Measurements from ENCODE around the gene ITK.

Gene ITK

DNA sequence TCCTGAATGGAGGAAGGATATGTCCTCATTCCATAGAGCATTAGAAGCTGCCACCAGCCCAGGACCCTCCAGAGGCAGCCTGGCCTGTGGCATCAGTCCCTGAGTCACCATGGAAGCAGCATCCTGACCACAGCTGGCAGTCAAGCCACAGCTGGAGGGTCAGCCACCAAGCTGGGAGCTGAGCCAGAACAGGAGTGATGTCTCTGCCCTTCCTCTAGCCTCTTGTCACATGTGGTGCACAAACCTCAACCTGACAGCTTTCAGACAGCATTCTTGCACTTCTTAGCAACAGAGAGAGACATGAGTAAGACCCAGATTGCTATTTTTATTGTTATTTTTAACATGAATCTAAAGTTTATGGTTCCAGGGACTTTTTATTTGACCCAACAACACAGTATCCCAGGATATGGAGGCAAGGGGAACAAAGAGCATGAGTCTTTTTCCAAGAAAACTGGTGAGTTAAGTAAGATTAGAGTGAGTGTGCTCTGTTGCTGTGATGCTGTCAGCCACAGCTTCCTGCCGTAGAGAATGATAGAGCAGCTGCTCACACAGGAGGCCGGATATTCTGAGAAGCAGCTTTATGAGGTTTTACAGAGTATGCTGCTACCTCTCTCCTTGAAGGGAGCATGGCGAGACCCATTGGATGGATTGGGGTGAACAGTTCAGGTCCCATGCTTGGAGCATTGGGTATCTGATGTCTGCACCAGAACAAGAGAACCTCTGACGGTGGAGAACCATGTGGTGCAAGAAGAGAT, 72.2 kb downstream of the ITK start:
- DNase-seq: no peak

- DNase-seq: no peak
Measured at GRCh38 chr5:157253547-157253946, 72.9 kb downstream of the ITK start.

- DNase-seq: no peak
Measured at GRCh38 chr5:157258450-157258849, 77.8 kb downstream of the ITK start.

- peak; percentile 98 for DNase-seq
Measured at GRCh38 chr5:157259699-157260098, 79.1 kb downstream of the ITK start.

- no peak for DNase-seq
Measured at GRCh38 chr5:157263496-157264090, 83.0 kb downstream of the ITK start.

GRCh38 chr5:157265714-157266285, 85.2 kb downstream of the ITK start, which contains the start of gene CYFIP2:
Gene CYFIP2, plus strand, starts transcription at chr5:157266123. Its CDS starts 19,239 bp downstream, at chr5:157285362.
- no peak for DNase-seq

- DNase-seq: no peak
Measured at GRCh38 chr5:157266286-157267007, 85.8 kb downstream of the ITK start.

GRCh38 chr5:157267025-157267424, 86.4 kb downstream of the ITK start:
- no peak for DNase-seq

- no peak for DNase-seq
Measured at GRCh38 chr5:157267761-157268480, 87.3 kb downstream of the ITK start.

DNA sequence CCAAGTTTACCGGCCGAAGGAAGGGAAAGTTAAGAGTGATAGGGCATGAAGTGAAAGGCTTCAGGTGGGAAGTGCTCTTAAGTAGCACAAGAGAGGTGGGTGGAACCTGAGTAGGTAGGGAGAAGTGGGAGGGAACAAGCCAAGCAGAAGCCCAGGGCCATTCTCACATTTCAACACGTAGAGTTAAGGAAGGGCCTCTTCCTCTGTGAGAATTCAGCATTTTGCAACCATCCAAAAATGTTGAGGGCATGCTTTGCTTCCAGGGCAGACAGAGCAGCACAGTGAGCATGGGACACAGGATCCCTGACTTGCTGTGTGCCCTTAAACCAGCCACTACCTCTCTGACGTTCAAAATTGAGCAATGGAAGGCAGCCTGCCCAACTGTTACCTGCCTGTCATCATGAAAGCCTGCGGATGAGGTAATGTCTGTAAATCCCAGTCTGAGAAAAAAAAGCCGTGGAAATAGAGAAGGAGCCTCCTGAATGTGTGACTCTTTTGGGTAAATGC, 88.6 kb downstream of the ITK start:
- no peak for DNase-seq

DNA sequence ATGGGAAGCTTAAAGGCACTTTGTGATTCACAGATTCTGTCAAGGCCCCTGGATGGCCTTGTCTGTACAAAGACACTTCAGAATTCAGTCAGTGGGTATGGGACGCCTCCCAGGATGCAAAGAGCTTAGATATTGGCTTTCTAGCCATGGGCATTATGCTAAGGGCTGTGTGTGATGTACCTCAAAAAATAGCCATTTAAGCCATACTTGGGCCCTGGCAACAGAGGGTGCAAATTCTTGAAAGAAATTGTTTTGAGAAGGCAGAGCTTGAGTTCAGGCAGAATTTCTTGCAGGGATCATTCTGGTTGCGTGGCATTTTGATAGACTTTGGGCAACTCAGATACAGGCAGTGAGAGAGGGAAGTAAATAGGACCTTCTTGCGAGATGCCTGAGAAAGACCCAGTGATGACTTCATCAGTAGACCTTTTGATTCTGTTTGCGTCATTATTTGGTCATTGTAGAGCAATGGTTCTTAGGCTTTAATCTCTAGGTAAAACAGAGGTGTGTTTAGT, 89.2 kb downstream of the ITK start:
- no peak for DNase-seq

- DNase-seq: no peak
Measured at GRCh38 chr5:157270771-157271170, 90.1 kb downstream of the ITK start.

DNA sequence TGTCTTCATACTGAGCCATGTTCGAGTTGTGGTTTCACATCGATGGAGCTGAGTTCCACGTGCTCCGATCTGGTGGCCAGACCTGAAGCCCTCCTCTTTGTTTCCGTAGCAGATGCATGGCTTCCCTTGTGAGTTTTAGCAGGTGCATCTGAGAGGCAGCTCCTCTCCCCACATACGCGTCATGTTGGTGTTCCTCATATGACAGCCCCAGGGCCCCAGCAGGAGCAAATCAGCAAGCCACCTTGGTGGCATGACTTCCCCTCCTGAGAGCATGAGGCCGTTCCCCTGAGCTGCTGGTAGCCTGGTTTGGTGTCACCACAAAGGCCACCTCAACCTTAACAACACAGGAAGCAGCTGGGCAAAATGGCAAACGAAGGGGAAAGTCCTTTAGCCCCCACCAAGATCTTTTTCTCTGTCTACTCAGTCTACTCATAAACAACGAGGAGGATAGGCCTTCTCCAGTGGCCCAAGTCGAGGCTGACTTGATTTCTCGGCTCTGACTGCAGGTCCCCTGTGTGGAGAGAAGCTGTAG, 91.2 kb downstream of the ITK start:
- DNase-seq: no peak

- DNase-seq: no peak
Measured at GRCh38 chr5:157273131-157273556, 92.5 kb downstream of the ITK start.

DNA sequence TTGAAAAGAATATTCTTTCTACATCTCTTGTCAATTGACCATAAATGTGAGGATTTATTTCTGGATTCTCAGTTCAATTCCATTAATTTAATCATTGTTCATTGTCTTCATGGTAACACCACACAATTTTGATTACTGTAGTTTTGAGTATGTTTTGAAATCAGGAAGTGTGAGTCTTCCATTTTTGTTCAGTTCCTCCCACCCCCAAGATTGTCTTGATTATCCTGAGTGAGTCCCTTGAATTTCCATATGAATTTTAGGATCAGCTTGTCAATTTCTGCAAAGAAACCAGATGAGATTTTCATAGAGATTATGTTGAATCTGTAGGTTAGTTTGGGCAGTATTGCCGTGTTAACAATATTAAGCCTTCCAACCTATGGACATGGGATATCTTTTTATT, 94.8 kb downstream of the ITK start:
- no peak for DNase-seq

DNA sequence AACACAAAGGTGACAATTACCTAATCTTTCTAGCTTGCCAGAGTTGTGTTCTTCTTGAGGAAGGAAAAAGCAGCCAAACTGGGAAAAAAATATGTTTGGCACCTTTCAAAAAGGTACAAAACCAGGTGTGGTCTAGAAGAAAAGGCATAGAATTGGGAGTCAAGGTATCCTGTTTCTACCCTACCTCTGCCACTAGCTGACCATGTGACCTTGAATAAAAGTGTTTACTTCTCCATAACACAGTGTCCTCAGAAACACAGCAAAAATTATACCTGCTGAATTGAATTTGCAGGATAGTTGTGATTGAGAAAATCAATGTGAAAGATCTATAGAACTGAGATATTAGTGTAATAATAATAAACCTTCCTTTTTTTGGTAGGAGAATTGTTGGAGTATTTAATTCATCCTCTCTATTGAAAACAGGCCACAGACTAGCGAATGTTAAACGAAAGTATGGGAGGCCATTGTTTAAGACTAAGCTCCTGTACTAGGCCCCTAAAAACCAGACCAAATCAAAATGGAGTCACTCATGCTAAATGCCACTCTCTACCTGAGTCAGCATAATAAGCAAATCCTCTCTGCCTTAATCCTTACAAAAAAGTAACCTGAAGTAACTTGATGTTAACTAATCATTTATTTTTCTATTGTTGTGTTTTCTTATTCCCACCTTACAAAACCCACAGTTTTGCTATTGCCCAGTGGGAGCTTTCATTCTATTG, 97.8 kb downstream of the ITK start:
- DNase-seq: no peak

GRCh38 chr5:157279605-157280239, 99.1 kb downstream of the ITK start:
- no peak for DNase-seq

DNA sequence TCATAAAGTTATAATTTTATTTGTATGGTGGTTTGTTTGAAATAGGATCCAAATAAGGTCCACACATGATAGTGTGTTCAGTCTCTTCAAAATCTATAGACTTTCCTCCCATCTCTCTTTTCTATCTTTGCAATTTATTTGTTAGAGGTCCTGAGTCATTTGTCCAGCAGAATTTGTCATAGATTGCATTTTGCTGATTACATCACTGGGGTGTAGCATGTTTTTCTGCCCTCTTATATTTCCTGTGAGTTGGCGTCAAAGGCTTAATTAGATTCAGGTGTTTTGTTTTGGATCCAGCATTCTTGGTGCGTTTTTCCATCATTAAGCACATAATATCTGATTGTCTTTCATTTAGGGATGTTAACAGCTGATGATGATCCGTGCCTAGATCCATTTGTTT, 100.3 kb downstream of the ITK start:
- DNase-seq: no peak

DNA sequence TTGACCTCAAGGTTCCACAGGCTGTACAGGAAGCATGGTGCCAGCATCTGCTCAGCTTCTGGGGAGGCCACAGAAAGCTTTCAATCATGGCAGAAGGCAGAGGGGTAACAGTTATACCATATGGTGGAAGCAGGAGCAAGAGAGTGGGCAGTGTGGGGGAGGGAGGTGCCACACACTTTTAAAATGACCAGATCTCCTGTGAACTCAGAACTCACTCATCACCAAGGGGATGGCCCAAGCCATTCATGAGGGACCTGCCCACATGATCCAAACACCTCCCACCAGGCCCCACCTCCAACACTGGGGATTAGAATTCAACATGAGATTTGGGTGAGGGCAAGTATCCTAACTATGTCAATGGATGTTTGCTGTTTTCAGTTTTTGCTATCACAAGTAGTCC, 101.5 kb downstream of the ITK start:
- no peak for DNase-seq

DNA sequence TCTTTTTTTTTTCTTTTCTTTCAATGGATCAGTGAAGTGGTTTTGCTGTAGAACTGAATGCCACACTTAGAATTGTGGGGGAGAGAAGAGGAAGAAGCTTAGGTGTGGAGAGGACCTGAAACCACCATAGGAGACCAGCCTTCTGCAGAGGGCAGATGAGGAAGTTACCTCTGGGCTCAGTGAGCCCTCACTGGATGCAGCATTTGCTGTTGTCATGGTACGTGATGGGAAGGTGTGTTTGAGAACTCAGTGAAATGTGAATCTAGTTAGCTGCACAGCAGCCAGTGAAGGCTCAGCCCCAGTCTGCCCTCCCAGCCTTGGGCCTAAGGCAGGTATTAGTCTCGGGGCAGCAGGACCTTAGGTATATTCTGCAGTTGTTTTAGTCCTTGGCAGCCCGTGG, 102.8 kb downstream of the ITK start:
- no peak for DNase-seq

Measured in NCI-H524 treated with DMSO at 0.1 percent for 48 hours (cell line).